MM.1S (cell line): ENCODE measurements around the gene RTN4R.

ENCODE experiments used
- DNase-seq: peaks from one replicate; pipeline ENCODE4 v3.0.0-alpha.2; 2015
- H2AFZ ChIP-seq: fragments of 300-600 bp; sonication (generic); 2 replicates; pipeline ENCODE4 v1.6.0; 2016; ENCODE audit warnings: antibody characterized with exemption, low read length
- H3F3A ChIP-seq: fragments of 300-600 bp; sonication (generic); 2 replicates; pipeline ENCODE4 v1.6.1; 2016; ENCODE audit warnings: mild to moderate bottlenecking, antibody characterized with exemption, low read length, moderate library complexity, mixed read lengths; ENCODE audit not compliant: insufficient read depth
- H3K27ac ChIP-seq: fragments of 300-600 bp; sonication (generic); 2 replicates; pipeline ENCODE4 v1.5.1; 2016; ENCODE audit warnings: mild to moderate bottlenecking, low read length
- H3K27me3 ChIP-seq: fragments of 300-600 bp; sonication (generic); replicated peaks from 2 replicates; pipeline ENCODE4 v1.6.0; 2016; ENCODE audit warnings: low read length; ENCODE audit not compliant: insufficient read depth
- H3K36me3 ChIP-seq: fragments of 300-600 bp; sonication (generic); replicated peaks from 2 replicates; pipeline ENCODE4 v1.6.1; 2016; ENCODE audit warnings: mild to moderate bottlenecking, low read length, mixed read lengths; ENCODE audit not compliant: insufficient read depth
- H3K4me1 ChIP-seq: fragments of 300-600 bp; sonication (generic); 2 replicates; pipeline ENCODE4 v1.6.1; 2016; ENCODE audit warnings: low read length, mixed read lengths
- H3K4me2 ChIP-seq: fragments of 300-600 bp; sonication (generic); 2 replicates; pipeline ENCODE4 v1.6.0; 2016; ENCODE audit warnings: low read depth, low read length
- H3K4me3 ChIP-seq: fragments of 300-600 bp; sonication (generic); 2 replicates; pipeline ENCODE4 v1.5.1; 2016; ENCODE audit warnings: low read length, mixed read lengths
- H3K79me2 ChIP-seq: fragments of 300-600 bp; sonication (generic); 2 replicates; pipeline ENCODE4 v1.6.1; 2016; ENCODE audit warnings: mixed run types, low read length, mixed read lengths
- H3K9ac ChIP-seq: fragments of 300-600 bp; sonication (generic); 2 replicates; pipeline ENCODE4 v1.6.1; 2016; ENCODE audit warnings: low read length, mixed read lengths
- H3K9me2 ChIP-seq: fragments of 300-600 bp; sonication (generic); replicated peaks from 2 replicates; pipeline ENCODE4 v1.6.1; 2016; ENCODE audit warnings: mild to moderate bottlenecking, low read length, mixed read lengths; ENCODE audit not compliant: insufficient read depth
- H3K9me3 ChIP-seq: fragments of 300-600 bp; sonication (generic); replicated peaks from 2 replicates; pipeline ENCODE4 v1.6.1; 2016; ENCODE audit warnings: mild to moderate bottlenecking, low read length, mixed read lengths; ENCODE audit not compliant: insufficient read depth
- H4K20me1 ChIP-seq: fragments of 300-600 bp; sonication (generic); 2 replicates; pipeline ENCODE4 v1.6.1; 2016; ENCODE audit warnings: mild to moderate bottlenecking, low read length, moderate library complexity, mixed read lengths; ENCODE audit not compliant: insufficient read depth
- EZH2 ChIP-seq: fragments of 300-600 bp; sonication (generic); optimal IDR thresholded peaks from 2 replicates; pipeline ENCODE3; 2017; ENCODE audit warnings: low read depth, mild to moderate bottlenecking, antibody characterized with exemption, low read length, mixed read lengths
- EZH2phosphoT487 ChIP-seq: fragments of 300-600 bp; sonication (generic); IDR thresholded peaks from 2 replicates; pipeline ENCODE4 v1.6.1; 2018; ENCODE audit warnings: antibody characterized with exemption, low read length
- TF ChIP-seq, protein P1 (sequence below): fragments of 300-600 bp; sonication (generic); IDR thresholded peaks from 2 replicates; pipeline ENCODE4 v1.5.1; 2016; ENCODE audit warnings: antibody characterized with exemption, low read length, mixed read lengths

Gene RTN4R

DNA sequence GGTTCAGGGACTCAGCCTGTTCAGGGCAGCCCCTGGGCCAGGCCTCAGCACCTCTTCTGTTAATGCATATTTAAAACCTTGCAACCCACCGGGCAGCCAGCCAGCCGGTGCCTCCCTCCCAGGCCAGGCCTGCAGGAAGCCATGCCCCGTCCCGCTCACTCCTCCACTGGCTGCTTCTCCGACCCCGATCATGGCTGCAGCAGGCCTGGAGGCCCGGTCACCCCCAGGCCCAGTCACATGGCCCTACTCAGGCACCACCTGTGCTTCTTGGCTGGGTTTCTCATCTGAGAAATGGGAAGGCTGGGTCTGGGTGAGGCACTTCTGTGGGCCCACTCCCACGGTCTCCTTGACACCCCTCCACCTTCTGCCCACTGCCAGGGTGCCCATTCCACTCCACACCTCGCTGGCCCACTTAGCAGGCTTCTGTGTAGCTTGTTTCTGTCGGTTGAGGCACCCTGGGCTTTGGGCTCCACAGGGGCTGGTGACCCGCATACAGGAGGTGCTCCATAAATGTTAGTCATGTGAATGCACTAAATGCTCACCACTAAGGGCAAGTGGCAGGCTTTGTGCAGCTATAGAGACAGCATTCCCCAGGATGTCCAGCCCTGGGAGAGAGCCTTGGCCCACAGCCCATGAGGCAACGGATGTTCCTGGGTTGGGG is 11.4 kb downstream of the RTN4R start:
- no peak overlapping the region for H3K9ac ChIP-seq
- H3K4me2 ChIP-seq: no peak overlapping the region
- no peaks in the 10 kb centered on the region for H3K36me3 ChIP-seq
- peaks cover 55% of the 10 kb centered on the region for H3K27me3 ChIP-seq
- H3K4me1 ChIP-seq: no peaks in the 10 kb centered on the region
- no peak overlapping the region for H3K4me3 ChIP-seq
- H2AFZ ChIP-seq: no peak overlapping the region
- H3K9me2 ChIP-seq: no peaks in the 10 kb centered on the region
- no peaks in the 10 kb centered on the region for H4K20me1 ChIP-seq
- no peaks in the 10 kb centered on the region for H3K9me3 ChIP-seq
- TF ChIP-seq EZH2phosphoT487 (no peak), EZH2 (no peak)
- TF ChIP-seq, protein P1, sequence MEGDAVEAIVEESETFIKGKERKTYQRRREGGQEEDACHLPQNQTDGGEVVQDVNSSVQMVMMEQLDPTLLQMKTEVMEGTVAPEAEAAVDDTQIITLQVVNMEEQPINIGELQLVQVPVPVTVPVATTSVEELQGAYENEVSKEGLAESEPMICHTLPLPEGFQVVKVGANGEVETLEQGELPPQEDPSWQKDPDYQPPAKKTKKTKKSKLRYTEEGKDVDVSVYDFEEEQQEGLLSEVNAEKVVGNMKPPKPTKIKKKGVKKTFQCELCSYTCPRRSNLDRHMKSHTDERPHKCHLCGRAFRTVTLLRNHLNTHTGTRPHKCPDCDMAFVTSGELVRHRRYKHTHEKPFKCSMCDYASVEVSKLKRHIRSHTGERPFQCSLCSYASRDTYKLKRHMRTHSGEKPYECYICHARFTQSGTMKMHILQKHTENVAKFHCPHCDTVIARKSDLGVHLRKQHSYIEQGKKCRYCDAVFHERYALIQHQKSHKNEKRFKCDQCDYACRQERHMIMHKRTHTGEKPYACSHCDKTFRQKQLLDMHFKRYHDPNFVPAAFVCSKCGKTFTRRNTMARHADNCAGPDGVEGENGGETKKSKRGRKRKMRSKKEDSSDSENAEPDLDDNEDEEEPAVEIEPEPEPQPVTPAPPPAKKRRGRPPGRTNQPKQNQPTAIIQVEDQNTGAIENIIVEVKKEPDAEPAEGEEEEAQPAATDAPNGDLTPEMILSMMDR: no peak
- H3K79me2 ChIP-seq: no peaks in the 10 kb centered on the region
- no peak overlapping the region for H3K27ac ChIP-seq
- no peaks in the 10 kb centered on the region for H3F3A ChIP-seq
- no peak for DNase-seq

DNA sequence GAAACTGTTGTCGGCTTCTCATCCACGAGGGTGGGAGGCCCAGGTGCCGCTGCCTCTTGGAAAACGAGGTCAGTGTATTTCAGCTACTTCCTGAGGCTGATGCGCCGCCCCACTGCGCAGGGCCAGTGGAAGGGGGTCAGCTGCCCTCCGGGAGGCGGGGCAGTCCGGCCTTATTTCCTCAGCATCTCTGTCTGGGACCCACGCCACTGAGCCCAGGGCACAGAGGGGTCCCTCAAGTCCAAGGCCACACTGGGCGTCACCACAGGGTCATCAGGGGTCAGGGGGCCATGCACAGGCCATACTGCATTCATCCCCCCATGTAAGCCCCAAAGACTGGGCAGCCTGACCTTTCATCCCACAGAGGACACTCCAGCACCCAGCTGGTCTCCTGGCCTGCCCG is 12.1 kb downstream of the RTN4R start:
- H3K4me3 ChIP-seq: no peak overlapping the region
- H3K9me2 ChIP-seq: no peaks in the 10 kb centered on the region
- TF ChIP-seq, protein P1: no peak
- TF ChIP-seq EZH2phosphoT487 (no peak), EZH2 (no peak)
- H3K4me1 ChIP-seq: no peaks in the 10 kb centered on the region
- H3K9me3 ChIP-seq: no peaks in the 10 kb centered on the region
- no peak overlapping the region for H2AFZ ChIP-seq
- no peak for DNase-seq
- no peak overlapping the region for H3K9ac ChIP-seq
- no peak overlapping the region for H3K27ac ChIP-seq
- H3K27me3 ChIP-seq: peaks cover 53% of the 10 kb centered on the region
- H3K79me2 ChIP-seq: no peaks in the 10 kb centered on the region
- H4K20me1 ChIP-seq: no peaks in the 10 kb centered on the region
- no peak overlapping the region for H3K4me2 ChIP-seq
- no peaks in the 10 kb centered on the region for H3F3A ChIP-seq
- H3K36me3 ChIP-seq: no peaks in the 10 kb centered on the region

DNA sequence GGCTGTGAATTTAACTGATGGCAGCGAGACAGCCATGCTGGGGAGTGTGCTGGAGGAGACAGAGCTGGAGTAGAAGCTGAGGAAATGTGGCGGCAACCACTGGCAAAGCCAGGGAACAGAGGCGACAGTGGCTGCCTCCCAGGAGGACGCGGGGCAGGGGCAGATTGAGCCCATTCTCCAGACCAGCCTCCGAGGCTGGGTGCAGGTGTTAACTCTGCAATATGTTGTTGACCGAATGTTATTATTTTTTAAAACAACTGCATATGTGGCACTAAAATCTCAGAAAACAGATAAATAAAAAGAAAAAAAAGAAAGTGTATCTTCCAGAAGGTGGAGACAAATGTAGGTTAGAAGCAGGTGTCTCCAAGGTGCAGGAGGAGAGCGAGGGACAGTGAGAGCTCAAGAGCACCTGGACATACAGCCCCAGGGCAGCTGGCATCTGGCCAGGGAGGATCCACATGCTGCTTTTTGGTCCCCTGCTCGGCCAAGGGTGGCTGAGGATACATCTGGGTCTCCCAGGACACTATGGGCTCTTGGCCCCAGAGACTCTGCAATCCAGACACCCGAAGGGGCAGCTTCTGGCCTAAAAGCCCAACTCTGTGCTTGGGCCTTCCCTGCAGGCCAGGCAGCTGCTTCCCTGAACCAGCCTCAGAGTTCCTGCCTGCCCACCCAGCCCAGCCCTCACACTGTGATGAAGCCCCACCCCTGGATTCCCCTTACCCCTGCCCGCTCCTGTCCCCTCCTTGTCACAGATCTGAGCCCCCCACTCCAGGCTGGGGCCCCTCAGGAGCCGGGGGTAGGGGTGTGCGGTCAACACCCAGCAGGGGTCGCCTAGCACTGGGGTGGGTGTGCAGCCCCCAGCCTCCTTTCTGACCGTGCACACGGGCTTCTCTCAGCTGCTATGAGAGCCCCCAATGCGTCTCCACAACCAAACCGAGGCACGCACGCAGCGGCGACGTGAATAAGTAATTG is 12.9 kb downstream of the RTN4R start:
- Histone ChIP-seq H3K79me2 (no peaks in the 10 kb centered on the region), H2AFZ (no peak overlapping the region), H3K27me3 (peaks cover 48% of the 10 kb centered on the region), H3K4me2 (no peak overlapping the region), H3K9me2 (no peaks in the 10 kb centered on the region), H3K4me3 (no peak overlapping the region), H3K9ac (no peak overlapping the region), H4K20me1 (no peaks in the 10 kb centered on the region), H3K4me1 (no peaks in the 10 kb centered on the region), H3K36me3 (no peaks in the 10 kb centered on the region), H3K9me3 (no peaks in the 10 kb centered on the region), H3F3A (no peaks in the 10 kb centered on the region), H3K27ac (no peak overlapping the region)
- TF ChIP-seq, protein P1: no peak
- TF ChIP-seq EZH2phosphoT487 (no peak), EZH2 (no peak)
- DNase-seq: no peak
